Karpas-422 (cell line): ENCODE measurements around the gene ADARB2. TPM values are rescaled to one million over a fixed set of nuclear protein-coding genes. Genes with fewer than 3 reads are reported as not detected.

Experiments used
- DNase-seq: peaks from one replicate; pipeline ENCODE4 v3.0.0-alpha.2; 2015
- H2AFZ ChIP-seq: fragments of 200-600 bp; sonication (generic); 2 replicates; pipeline ENCODE4 v1.6.1; 2014; ENCODE audit warnings: antibody characterized with exemption, low read length, mixed read lengths
- H3K27ac ChIP-seq: fragments of 200-600 bp; sonication (generic); 2 replicates; pipeline ENCODE4 v1.5.1; 2014; ENCODE audit warnings: mild to moderate bottlenecking, low read length, moderate library complexity
- H3K27me3 ChIP-seq: fragments of 200-600 bp; sonication (generic); 2 replicates; pipeline ENCODE4 v1.6.1; 2014; ENCODE audit warnings: low read length, mixed read lengths
- H3K36me3 ChIP-seq: fragments of 200-600 bp; sonication (generic); 2 replicates; pipeline ENCODE4 v1.6.1; 2014; ENCODE audit warnings: low read length, mixed read lengths; ENCODE audit not compliant: insufficient read depth
- H3K4me1 ChIP-seq: fragments of 200-600 bp; sonication (generic); 2 replicates; pipeline ENCODE4 v1.6.1; 2014; ENCODE audit warnings: mild to moderate bottlenecking, low read length, mixed read lengths
- H3K4me2 ChIP-seq: fragments of 200-600 bp; sonication (generic); 2 replicates; pipeline ENCODE4 v1.6.1; 2014; ENCODE audit warnings: low read length, low read depth, mild to moderate bottlenecking; ENCODE audit not compliant: poor library complexity, severe bottlenecking
- H3K4me3 ChIP-seq: fragments of 200-600 bp; sonication (generic); 2 replicates; pipeline ENCODE4 v1.5.1; 2014; ENCODE audit warnings: mild to moderate bottlenecking, antibody characterized with exemption, low read length, mixed read lengths
- H3K79me2 ChIP-seq: fragments of 200-600 bp; sonication (generic); 2 replicates; pipeline ENCODE4 v1.6.1; 2014; ENCODE audit warnings: mild to moderate bottlenecking, low read length, mixed read lengths
- H3K9ac ChIP-seq: fragments of 200-600 bp; sonication (generic); 2 replicates; pipeline ENCODE4 v1.6.0; 2014; ENCODE audit warnings: low read length
- H3K9me2 ChIP-seq: fragments of 200-600 bp; sonication (generic), shearing (Covaris generic); replicated peaks from 2 replicates; pipeline ENCODE4 v1.6.0; 2014; ENCODE audit warnings: mild to moderate bottlenecking, low read length, moderate library complexity; ENCODE audit not compliant: insufficient read depth
- H3K9me3 ChIP-seq: fragments of 300-700, 200-600 bp; sonication (generic); 2 replicates; pipeline ENCODE4 v1.6.1; 2014; ENCODE audit warnings: low read length, mixed read lengths
- H4K20me1 ChIP-seq: fragments of 200-600 bp; sonication (generic); 2 replicates; pipeline ENCODE4 v1.6.1; 2014; ENCODE audit warnings: mild to moderate bottlenecking, antibody characterized with exemption, low read length, low read depth; ENCODE audit not compliant: insufficient read depth
- total RNA-seq: library from RNA; depleted of rRNA; stranded (reverse); fragments of >200 nt; shearing (Covaris generic); gene quantifications from 2 replicates; pipeline ENCODE4 v1.2.3, GENCODE V29; 2014; ENCODE audit warnings: low replicate concordance

Gene ADARB2
- total RNA-seq, 1 experiment from 2014 or later: not detected

GRCh38 chr10:1284076-1284475 is 453.2 kb downstream of the ADARB2 start:
- Histone ChIP-seq H3K36me3 (no peaks in the 10 kb centered on the region), H3K4me2 (no peak overlapping the region), H3K4me3 (no peak overlapping the region), H3K9ac (no peak overlapping the region), H3K79me2 (no peaks in the 10 kb centered on the region), H3K27ac (no peak overlapping the region), H4K20me1 (no peaks in the 10 kb centered on the region), H3K27me3 (no peaks in the 10 kb centered on the region), H3K9me2 (no peaks in the 10 kb centered on the region), H3K4me1 (peaks cover 8% of the 10 kb centered on the region; the same call in 1 of the 2 replicates), H3K9me3 (no peaks in the 10 kb centered on the region), H2AFZ (no peak overlapping the region)
- no peak for DNase-seq

DNA sequence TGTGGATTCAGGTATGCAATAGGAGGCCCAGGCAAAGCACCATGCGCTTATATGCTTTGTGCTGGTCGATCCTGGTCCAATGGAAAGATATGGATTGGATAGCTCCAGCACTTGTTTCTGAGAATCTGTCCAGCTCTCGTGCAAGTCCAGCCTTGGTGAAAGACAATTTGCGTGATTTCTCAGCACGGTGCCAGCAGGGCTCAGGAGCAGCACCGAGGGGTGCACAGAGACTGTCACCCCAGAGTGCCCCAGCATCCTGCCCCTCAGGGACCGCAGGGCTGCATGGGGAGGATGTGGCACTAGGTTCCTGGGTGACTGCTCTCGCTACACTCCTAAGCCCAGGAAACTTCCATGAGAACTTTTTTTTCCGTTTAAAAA is 455.9 kb downstream of the ADARB2 start:
- no peaks in the 10 kb centered on the region for H3K9me3 ChIP-seq
- no peak overlapping the region for H3K4me2 ChIP-seq
- H3K27me3 ChIP-seq: no peaks in the 10 kb centered on the region
- no peak overlapping the region for H3K9ac ChIP-seq
- H3K79me2 ChIP-seq: no peaks in the 10 kb centered on the region
- H3K4me3 ChIP-seq: no peak overlapping the region
- no peak overlapping the region for H3K27ac ChIP-seq
- no peaks in the 10 kb centered on the region for H3K9me2 ChIP-seq
- H4K20me1 ChIP-seq: no peaks in the 10 kb centered on the region
- H2AFZ ChIP-seq: no peak overlapping the region
- H3K36me3 ChIP-seq: no peaks in the 10 kb centered on the region
- no peaks in the 10 kb centered on the region for H3K4me1 ChIP-seq
- DNase-seq: no peak

DNA sequence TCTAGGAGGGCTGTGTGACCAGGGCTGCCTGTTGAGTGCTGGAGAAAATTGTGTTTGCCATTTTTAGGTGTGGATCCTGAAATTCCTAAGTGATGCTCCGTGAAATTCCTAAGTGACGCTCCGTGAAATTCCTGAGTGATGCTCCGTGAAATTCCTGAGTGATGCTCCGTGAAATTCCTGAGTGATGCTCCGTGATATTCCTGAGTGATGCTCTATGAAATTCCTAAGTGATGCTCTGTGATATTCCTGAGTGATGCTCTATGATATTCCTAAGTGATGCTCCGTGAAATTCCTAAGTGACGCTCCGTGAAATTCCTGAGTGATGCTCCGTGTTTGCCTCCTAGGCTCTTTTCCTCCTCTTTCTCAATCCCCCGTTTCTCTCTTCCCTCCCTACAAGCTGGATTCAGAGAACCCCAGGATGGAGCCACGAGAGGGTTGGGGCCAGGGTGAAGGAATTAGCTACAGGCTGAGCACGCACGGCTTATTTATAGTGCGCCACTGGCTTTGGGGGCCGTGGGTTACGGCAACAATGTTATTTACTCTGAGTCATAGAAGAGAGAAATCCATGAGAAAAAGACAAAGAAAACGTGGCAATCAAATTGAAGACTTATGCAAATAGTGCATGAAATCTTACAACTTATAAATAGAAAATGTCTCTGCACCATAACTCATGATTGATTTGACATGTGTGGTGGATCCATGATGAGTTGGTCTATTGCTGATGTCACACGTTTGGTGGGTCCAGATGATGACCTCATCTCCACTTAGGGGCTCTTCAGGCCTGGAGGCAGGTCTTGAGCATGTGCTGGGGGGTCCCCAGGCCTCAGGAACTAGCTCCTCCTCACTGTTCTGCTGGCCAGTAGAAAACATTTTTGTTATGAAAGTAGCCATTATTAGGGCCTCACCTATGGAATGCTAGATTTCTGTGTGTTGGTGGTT is 456.6 kb downstream of the ADARB2 start:
- no peak overlapping the region for H2AFZ ChIP-seq
- H3K9ac ChIP-seq: no peak overlapping the region
- no peaks in the 10 kb centered on the region for H3K9me2 ChIP-seq
- no peaks in the 10 kb centered on the region for H4K20me1 ChIP-seq
- no peak overlapping the region for H3K4me2 ChIP-seq
- no peak for DNase-seq
- H3K27me3 ChIP-seq: no peaks in the 10 kb centered on the region
- no peaks in the 10 kb centered on the region for H3K79me2 ChIP-seq
- no peaks in the 10 kb centered on the region for H3K4me1 ChIP-seq
- no peaks in the 10 kb centered on the region for H3K9me3 ChIP-seq
- H3K4me3 ChIP-seq: no peak overlapping the region
- no peak overlapping the region for H3K27ac ChIP-seq
- H3K36me3 ChIP-seq: no peaks in the 10 kb centered on the region

DNA sequence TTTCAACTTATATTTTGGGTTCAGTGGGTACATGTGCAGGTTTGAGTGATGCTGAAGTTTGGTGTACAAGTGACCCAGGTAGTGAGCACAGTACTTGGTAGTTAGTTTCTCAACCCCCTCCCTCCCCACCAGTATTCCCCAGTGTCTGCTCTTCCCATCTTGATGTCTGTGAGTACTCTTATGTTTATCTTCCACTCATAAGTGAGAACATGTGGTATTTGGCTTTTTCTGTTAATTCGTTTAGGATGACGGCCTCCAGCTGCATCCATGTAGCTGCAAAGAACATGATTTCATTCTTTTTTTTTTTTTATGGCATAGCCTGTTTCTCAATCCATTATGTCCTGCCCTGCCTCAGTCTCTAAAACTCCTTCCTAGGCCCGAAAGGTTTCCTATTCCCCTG is 459.0 kb downstream of the ADARB2 start:
- Histone ChIP-seq H4K20me1 (no peaks in the 10 kb centered on the region), H3K9me3 (no peaks in the 10 kb centered on the region), H3K4me1 (no peaks in the 10 kb centered on the region), H3K9ac (no peak overlapping the region), H3K36me3 (no peaks in the 10 kb centered on the region), H3K4me2 (no peak overlapping the region), H3K9me2 (no peaks in the 10 kb centered on the region), H2AFZ (no peak overlapping the region), H3K27me3 (no peaks in the 10 kb centered on the region), H3K79me2 (no peaks in the 10 kb centered on the region), H3K4me3 (no peak overlapping the region), H3K27ac (no peak overlapping the region)
- no peak for DNase-seq

DNA sequence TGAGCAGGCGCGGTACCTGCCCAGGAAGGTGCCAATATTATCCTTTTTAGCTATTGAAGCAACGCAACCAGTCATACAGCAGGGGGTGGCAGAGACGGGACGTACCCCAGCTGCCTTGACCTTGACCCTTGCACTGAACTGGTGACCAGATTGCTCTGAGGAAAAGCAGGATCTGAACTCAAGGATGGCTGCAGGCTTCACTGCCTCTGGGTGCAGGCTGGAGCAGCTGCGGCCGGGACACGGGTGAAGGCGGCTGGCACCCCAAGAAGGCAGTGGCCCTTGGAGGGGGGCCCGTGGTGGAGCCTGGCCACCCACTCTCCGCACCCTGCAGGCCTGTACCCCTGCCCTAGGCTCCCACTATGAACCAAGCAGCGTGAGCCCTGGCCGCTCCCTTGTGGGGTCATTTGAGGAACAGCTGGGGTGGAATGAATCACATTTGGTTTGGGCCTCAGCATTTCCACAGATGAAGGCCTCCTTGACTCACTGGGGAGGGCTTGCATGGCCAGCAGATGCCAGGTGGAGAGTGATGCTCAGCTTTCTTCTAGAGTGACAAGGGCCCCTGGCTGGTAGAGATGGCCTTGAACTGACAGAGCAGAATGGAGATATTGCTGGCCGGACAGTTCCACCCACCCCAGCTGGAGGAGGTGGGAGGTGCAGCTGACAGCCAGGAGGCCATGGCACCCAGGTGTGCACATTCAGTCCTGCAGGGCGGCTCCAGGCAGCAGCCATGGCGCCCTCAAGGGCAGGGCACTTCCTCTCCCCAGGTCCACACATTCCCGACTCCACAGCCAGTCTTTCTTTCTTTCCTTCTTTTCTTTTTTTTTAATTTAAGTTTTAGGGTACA is 462.4 kb downstream of the ADARB2 start:
- Histone ChIP-seq H3K79me2 (no peaks in the 10 kb centered on the region), H3K9me2 (no peaks in the 10 kb centered on the region), H3K27me3 (no peaks in the 10 kb centered on the region), H2AFZ (no peak overlapping the region), H3K36me3 (no peaks in the 10 kb centered on the region), H3K4me1 (no peaks in the 10 kb centered on the region), H3K4me2 (no peak overlapping the region), H4K20me1 (no peaks in the 10 kb centered on the region), H3K9me3 (no peaks in the 10 kb centered on the region), H3K9ac (no peak overlapping the region), H3K4me3 (no peak overlapping the region), H3K27ac (no peak overlapping the region)
- no peak for DNase-seq

DNA sequence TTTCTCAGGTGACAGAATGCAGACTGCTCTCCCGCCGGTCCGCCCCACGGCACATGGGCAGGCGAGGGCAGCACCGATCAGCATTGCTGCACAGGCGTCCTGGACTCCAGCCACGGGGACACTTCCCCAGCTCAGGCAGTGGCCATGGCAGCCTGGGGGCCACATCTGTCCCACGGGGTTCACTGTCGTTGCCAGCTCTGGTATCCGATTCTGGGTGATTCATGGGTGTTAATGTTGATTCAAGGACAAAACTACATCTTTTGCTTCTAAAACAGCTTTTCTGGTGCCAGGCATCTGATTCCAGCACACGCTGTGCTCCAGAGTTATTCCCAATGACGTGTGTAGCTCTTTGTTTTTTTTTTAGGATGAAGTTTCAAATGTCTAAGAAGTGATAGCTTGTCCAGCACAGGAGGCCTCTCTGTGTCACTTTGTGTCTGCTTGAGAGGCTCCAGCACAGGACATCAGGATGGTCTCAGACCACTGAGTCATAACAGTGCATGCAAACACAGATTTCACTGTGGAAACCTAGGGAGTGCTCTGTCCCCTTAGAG is 463.1 kb downstream of the ADARB2 start:
- no peak overlapping the region for H3K4me3 ChIP-seq
- DNase-seq: no peak

GRCh38 chr10:1273372-1274105 is 463.8 kb downstream of the ADARB2 start:
- no peaks in the 10 kb centered on the region for H3K27me3 ChIP-seq
- no peaks in the 10 kb centered on the region for H3K9me2 ChIP-seq
- H4K20me1 ChIP-seq: no peaks in the 10 kb centered on the region
- no peak overlapping the region for H3K9ac ChIP-seq
- H3K79me2 ChIP-seq: no peaks in the 10 kb centered on the region
- H3K4me1 ChIP-seq: no peaks in the 10 kb centered on the region
- H3K9me3 ChIP-seq: no peaks in the 10 kb centered on the region
- no peak overlapping the region for H3K4me2 ChIP-seq
- no peak overlapping the region for H3K27ac ChIP-seq
- H2AFZ ChIP-seq: no peak overlapping the region
- DNase-seq: no peak
- H3K4me3 ChIP-seq: no peak overlapping the region
- no peaks in the 10 kb centered on the region for H3K36me3 ChIP-seq

More for the DNA sequence above, 463.1 kb downstream of the ADARB2 start:
- no peaks in the 10 kb centered on the region for H3K36me3 ChIP-seq
- no peaks in the 10 kb centered on the region for H3K9me2 ChIP-seq
- H4K20me1 ChIP-seq: no peaks in the 10 kb centered on the region
- no peaks in the 10 kb centered on the region for H3K9me3 ChIP-seq
- H3K4me1 ChIP-seq: no peaks in the 10 kb centered on the region
- no peak overlapping the region for H3K27ac ChIP-seq
- H3K27me3 ChIP-seq: no peaks in the 10 kb centered on the region
- H3K79me2 ChIP-seq: no peaks in the 10 kb centered on the region
- no peak overlapping the region for H3K9ac ChIP-seq
- H3K4me2 ChIP-seq: no peak overlapping the region
- no peak overlapping the region for H2AFZ ChIP-seq
